Measurements from ENCODE around the gene ODAPH. TPM values are rescaled to one million over a fixed set of nuclear protein-coding genes. Genes with fewer than 3 reads are reported as not detected.

ODAPH gene
- total RNA-seq = not detected

GRCh38 chr4:75555294-75556164 is at the start of gene ODAPH:
ODAPH (plus strand) TSS chr4:75556066; CDS start chr4:75556083, 17 bp downstream.

GRCh38 chr4:75514131-75514948 is 41.5 kb upstream of the ODAPH start, which contains the start of the genes RCHY1 and THAP6:
RCHY1 (minus strand) TSS chr4:75514403; CDS start chr4:75514286, 117 bp downstream.
THAP6 (plus strand) TSS chr4:75514473; CDS start chr4:75515453, 980 bp downstream.

Other genes with a start within 250 kb of the ODAPH start
- 50.4 TPM for gene RCHY1, start 41.7 kb upstream of the ODAPH start, total RNA-seq
- 30.7 TPM for gene THAP6, start 41.6 kb upstream of the ODAPH start, total RNA-seq
- gene CDKL2, start 74.5 kb downstream of the ODAPH start, total RNA-seq = 53.2 TPM
- gene G3BP2, start 117.3 kb downstream of the ODAPH start, total RNA-seq = 269 TPM
- 50.4 TPM for gene USO1, start 168.5 kb downstream of the ODAPH start, total RNA-seq

Data from parietal lobe (tissue), 1 donor.